Measurements from ENCODE around the gene MAPT.

The MAPT gene

DNA sequence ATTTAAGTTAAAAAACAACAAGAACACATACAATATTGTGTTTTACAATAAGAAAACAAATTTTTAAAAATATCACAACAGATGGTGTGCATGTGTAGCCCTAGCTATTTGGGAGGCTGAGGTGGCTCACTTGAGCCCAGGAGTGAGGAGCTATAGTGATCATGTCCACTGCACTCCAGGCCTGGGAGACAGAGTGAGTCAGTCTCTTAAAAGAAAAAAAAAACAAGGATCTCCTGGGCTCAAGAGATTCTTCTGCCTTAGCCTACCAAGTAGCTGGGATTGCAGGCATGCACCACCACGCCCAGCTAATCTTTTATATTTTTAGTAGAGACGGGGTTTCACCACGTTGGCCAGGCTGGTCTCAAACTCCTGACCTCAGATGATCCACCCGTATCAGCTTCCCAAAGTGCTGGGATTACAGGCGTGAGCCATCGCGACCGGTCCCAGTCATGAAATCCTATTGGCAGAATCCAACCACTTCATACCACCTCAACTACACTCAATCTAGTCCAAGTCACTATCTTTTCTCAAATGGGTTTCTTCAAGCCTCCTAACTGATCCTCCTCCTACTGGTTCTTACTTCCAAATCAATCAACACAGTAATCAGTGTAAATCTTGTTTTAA, 159.7 kb downstream of the MAPT start:
- no peak for DNase-seq (ENCODE audit: low spot score)

DNA sequence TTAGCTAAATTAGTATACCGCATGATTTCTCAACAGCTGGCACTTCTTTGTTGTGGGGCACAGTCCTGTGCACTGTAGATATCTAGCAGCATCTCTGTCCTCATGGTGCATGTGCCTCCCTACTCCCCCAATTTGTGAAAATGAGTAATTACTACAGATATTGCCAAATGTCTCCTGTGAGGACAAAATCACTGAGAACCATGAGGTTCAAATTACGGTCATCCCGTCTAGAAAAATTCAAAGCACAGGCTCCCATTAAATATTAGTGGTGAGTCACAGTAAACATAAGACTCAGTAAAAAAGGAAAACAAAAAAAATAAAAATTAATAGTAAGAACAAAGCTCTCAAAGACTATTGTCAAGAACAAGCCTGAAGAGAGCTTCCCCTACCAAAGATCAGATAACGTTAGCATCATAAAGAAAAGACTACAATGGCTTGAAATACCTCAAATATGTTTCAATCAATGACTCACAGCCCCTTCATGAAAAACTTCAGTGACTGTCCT, 162.5 kb downstream of the MAPT start:
- no peak for DNase-seq (ENCODE audit: low spot score)

DNA sequence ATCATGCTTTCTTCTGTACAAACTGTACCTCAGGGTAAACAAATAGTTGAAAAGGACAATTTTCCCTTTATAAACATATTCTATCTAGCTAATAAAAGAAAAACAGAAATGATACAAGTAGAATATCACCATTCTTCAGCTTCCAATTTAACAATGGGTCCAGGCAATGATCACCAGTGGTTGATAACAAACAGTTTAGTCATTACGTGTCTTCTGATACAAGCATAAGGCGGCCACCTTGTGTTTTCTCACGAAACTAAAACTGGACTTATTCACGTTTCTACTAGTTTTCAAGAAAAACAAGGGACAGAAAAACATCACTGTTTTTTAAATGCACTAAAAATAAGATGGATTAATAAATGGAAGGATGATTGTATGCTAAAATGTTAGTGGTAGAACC, 163.0 kb downstream of the MAPT start:
- DNase-seq (ENCODE audit: low spot score), result no peak

DNA sequence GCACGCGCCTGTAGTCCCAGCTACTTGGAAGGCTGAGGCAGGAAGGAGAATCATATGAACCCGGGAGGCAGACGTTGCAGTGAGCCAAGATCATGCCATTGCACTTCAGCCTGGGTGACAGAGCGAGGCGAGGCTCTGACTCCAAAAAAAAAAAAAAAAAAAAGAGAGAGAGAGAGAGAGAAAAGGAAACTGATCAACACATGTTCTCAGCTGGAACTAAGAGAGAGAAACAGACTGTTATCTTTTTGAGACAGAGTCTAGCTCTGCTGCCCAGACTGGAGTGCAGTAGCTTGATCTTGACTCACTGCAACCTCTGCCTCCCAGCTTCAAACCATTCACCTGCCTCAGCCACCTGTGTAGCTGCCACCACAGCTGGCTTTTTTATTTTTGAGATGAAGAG, 165.1 kb downstream of the MAPT start:
- no peak for DNase-seq (ENCODE audit: low spot score)

DNA sequence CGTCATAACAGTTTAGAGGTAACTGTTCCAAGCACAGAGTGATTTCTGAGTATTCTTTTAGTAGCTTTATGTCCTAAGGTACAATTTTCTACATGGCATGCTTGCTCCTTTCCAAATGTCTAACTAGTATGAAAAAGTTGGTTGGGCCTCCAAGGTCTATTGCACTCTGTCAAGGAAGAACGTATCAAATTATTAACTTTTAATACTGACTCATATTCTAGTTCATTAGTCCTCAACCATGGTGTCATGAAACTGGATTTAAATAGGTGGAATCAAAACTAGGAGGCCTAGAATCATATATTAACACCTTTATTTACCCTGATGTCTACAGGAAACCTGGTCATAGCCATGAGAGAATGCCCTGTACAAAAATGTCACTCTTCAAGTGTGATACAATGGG, 166.1 kb downstream of the MAPT start:
- no peak for DNase-seq (ENCODE audit: low spot score)

DNA sequence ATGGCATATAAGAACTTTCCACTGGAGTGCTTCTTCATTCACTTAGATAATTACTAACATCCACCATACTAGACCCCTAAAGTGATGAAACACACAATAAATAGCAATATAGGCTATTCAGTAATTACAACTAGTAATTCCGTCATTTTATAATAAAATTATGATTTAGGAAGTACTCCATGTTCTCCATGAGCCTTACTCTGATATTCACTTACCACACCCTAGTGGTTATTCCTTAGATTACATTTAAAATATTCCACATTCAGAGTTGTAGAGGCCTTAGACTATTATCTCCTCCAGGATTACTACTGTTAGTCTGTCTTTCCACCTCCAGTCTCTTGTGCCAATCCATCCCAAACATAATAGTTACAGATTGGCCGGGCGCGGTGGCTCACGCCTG, 167.1 kb downstream of the MAPT start:
- DNase-seq (ENCODE audit: low spot score), result no peak

DNA sequence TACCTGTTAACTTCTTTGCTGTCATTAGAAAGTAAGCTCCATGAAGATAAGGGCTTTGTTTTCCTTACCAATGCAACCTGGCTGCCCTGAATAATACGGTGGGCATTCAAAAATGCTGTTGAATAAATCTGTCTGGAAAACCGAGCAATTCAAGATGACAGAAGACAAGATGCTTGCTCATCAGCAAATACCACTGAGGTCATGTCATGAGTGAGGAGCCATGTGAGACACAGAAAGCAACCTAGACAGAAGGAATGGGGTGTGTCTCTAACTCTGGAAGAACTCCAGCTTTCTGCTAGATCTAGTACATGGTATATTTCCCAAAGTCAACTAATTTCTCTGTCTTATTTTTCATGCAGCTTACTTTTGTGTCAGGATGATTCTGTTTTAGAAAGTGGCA, 168.9 kb downstream of the MAPT start:
- DNase-seq (ENCODE audit: low spot score), result no peak

DNA sequence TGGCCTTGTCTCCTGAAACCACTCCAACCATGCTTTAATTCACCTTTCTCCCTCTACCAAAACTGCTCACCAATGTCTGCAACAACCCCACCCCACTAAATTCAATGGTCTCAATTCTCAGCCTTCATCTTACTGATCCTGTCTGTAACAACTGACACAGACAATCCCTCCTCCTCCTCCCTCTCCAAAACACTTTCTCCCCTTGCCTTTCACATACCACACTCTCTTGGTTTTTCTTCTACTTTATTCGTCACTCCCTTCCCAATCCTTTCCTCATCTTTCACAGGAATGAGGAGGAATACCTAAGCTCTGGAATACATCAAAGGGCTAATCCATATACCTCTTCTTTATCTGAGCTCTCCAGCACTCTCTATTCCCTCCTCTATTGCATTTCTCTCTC, 170.1 kb downstream of the MAPT start:
- no peak for DNase-seq (ENCODE audit: low spot score)

DNA sequence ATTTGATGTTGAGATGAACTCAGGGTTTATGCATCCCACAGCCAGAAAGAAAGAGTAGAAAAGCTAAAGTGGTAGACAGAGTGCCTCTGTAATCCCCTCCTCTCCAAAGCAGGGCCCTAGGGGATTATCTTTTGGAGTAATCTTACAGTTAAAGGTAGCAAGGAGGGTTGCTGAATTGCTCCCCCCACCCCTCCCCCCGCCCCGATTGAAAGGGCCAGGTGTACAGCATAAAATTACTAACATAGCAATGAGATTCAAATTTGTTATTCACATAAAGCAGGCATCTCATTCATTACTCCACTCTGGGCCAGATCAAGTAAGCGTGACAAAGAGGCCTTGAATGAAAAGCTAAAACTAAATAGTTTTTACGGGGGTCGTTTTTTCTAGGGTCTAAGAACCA, 177.4 kb downstream of the MAPT start:
- DNase-seq (ENCODE audit: low spot score), result no peak

DNA sequence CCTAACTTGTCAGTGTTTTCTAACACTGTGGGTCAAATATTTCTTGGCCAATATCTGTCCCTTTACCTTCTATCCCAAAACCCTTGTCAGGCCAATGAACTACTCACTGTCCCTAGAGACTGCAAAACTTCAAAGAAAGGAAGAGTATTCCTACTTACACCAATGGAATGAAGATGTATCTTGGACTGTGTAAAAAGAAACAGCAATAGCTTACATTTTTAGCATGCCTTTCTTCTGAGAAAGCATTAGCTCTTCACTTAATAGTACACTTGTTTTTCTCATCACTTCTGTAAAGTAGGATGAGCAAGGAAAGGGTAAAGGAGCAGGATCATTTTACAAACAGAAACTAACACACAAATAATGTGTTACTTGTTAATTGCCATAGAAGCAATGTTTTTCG, 178.6 kb downstream of the MAPT start:
- DNase-seq (ENCODE audit: low spot score), result no peak

DNA sequence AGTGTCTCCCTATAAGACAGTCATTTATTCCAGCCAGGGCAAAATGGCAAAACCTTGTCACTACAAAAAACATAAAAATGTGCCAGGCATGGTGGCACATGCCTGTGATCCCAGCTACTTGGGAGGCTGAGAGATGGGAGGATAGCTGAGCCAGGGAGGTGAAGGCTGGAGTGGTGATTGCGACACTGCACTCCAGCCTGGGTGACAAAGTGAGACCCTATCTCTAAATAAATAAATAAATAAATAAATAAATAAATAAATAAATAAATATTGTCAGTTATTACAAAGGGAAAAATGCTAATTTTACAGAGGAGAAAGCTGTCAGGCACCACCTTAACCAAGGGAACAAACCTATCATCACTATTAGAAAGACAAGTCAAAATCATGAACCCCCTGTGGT, 180.2 kb downstream of the MAPT start:
- DNase-seq (ENCODE audit: low spot score), result no peak

All from HuH-7 (cell line).